Measurements from ENCODE around the gene SH2B3.
A peak's percentile ranks its signal among the peaks of the same experiment; 100 is the strongest.
"Not testable (repeated sequence)": the region's sequence is repeated elsewhere in the genome, so short reads cannot be mapped to it uniquely, and the experiment has no call there.

Gene SH2B3

GRCh38 chr12:111386885-111387284 lies 18.8 kb upstream of the SH2B3 start:
- DNase-seq (ENCODE audit: low read depth in 3 of 3, low spot score in 1 of 3), result no peak

DNA sequence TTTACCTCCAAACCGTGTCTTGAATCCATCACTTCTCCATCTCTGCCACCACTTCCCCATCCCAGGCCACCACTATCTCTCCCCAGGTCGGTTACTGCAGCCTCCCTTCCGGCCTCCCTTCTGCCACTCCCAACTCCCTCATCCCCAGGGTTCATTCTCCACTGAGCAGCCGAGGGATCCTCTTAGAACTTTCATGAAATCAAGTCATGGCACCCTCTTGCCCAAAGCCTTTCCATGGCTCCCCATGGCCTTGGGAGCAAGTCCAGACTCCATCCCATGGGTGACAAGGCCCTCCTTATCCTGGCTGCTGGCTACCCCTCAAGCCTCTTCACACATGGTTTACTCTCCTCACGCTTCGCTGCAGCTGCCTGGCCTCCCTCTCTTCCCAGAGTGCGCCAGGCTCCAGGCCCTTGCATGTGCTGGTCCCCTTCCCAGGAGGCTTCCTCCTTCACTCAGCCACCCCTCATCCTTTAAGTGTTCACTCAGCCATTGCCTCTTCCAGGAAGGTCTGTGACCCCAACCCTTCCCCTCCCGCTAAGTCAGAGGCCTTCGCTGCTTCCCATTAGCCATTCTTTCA lies 17.9 kb upstream of the SH2B3 start:
- no peak for DNase-seq (ENCODE audit: low read depth in 3 of 3, low spot score in 1 of 3)

- DNase-seq (ENCODE audit: low read depth in 3 of 3, low spot score in 1 of 3), result no peak
Measured at GRCh38 chr12:111389635-111390034, 16.1 kb upstream of the SH2B3 start.

DNA sequence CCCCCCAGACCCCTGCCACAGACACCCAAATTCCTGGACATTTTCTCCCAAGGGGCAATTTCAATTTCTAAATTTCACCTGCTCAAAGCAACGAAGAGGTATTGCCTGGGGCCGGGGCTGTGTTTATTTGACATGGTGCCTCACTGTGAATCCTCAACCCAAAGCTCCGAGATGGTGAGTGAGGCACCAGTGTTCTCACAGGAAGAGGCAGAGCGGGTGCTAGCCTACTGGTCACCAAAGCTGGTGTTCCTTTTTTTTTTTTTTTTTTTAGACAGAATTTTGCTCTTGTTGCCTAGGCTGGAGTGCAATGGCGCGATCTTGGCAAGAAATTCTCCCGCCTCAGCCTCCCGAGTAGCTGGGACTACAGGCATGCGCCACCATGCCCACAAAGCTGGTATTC lies 14.8 kb upstream of the SH2B3 start:
- no peak for DNase-seq (ENCODE audit: low read depth in 3 of 3, low spot score in 1 of 3)

DNA sequence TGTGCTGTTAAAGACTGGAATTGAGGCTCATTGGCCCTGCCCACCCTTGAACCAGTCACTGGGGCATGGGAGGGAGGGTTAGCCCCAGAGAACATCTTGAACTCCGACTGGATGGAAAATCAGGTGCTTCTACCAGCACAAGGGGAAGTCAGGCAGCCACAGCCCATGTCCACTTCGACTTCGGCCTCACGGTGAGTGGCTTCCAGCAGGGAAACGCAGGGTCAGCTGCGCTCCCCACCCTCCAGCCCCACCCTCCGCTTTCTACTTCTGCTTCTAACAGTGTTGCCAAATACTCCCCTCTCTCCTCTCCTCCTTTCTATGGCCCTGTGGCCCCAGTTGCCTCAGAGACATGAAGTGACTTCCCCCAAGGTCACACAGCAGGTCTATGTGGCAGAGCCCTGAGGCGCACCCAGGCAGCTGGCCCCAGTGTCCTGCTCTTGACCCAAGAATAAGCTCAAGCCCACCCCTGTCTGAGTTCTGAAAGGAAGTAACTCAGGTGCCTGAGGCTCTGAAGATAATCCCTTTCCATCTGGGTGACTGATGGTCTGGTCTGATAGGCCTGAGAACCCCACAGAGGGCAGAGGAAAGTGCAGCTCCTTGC lies 11.9 kb upstream of the SH2B3 start:
- no peak for DNase-seq (ENCODE audit: low read depth in 3 of 3, low spot score in 1 of 3)

DNA sequence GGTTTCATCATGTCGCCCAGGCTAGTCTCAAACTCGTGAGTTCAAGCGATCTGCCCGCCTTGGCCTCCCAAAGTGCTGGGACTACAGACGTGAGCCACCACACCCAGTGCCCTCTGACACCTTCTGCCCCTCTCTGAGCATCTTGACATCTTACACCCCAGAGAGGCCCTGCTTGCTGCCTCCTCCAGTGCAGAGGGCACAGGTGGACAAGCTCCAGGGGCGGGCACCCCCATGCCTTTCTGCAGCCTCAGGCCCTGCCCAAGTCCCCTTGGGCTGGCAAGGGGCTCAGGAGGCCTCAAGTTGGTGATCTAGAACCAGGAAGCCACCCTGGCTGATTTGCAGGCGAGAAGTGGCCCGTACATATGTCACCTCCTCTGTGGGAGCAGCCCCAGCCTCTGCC lies 11.2 kb upstream of the SH2B3 start:
- no peak for DNase-seq (ENCODE audit: low read depth in 3 of 3, low spot score in 1 of 3)

DNA sequence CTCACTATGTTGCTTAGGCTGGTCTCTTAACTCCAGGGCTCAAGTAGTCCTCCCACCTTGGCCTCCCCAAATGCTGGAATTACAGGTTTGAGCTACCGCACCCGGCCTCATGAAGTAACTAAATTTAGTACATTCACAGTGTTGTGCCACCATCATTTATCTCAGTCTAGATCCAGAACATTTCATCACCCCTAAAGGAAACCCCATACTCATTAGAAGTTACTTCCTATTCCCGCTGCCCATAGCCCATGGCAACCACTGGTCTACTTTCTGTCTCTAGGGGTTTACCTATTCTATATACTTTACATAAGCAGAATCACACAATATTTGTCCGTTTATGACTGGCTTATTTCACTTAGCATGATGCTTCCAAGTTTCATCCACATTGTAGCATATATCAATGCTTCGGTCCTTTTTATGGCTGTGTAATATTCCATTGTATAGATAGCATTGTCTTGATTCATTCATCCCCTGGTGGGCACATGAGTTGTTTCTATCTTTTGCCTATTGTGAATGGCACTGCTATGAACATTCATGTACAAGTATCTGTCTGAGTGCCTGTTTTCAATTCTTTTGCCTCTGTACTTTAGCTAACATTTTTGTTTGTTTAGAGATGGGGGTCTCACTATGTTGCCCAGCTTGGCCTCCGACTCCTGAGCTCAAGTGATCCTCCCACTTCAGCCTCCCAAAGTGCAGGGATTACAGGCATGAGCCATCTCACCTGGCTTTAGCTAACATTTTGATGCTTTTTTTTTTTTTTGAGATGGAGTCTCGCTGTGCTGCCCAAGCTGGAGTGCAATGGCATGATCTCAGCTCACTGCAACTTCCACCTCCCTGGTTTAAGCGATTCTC lies 10.2 kb upstream of the SH2B3 start:
- no peak for DNase-seq (ENCODE audit: low read depth in 3 of 3, low spot score in 1 of 3)

GRCh38 chr12:111396271-111396670 lies 9.5 kb upstream of the SH2B3 start:
- not testable (repeated sequence) for DNase-seq (ENCODE audit: low read depth in 3 of 3, low spot score in 1 of 3)

GRCh38 chr12:111396726-111397445 lies 8.8 kb upstream of the SH2B3 start:
- DNase-seq (ENCODE audit: low read depth in 3 of 3, low spot score in 1 of 3), result peak; percentile 71 to 87 (median 81)

DNA sequence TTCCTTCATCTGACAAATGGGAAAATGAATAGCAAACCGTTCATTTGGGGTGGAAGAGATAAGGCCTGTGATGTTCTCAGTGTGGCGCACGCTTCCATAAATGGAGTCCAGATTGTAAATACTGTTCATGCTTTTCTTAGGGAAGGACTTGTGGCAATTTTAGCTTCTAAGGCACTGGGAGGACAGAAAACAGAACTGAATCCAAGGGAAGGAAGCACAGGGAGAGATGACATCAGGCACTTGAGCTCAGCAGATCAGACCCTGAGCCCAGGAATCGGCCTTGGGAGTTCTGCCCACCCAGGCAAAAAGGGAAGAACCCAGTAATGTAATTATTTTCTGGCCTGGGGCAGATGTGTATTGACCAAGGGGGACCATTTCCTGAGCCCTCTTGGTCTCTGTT lies 7.2 kb upstream of the SH2B3 start:
- no peak for DNase-seq (ENCODE audit: low read depth in 3 of 3, low spot score in 1 of 3)

DNA sequence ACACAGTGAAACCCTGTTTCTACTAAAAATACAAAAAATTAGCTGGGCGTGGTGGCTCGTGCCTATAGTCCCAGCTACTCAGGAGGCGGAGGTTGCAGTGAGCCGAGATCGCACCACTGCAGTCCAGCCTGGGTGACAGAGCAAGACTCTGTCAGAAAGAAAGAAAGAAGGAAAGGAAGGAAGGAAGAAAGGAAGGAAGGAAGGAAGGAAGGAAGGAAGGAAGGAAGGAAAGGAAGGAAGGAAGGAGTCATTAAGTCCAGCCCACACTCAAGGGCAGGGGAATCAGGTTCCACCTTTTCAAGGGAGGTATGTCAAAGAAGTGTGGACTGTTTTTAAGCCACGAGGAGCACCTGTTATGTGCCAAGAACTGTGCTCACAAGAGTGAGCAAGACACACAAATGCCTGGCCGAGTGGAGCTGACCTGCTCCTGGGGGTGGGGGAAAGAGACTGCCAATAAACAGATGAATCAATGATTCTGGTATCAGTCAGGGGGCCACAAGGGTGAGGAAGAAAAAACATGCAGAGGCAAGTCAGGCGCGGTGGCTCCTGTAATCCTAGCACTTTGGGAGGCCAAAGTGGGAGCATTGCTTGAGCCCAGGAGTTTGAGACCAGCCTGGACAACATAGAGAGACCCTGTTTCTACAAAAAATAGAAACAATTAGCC lies 5.8 kb upstream of the SH2B3 start:
- DNase-seq (ENCODE audit: low read depth in 3 of 3, low spot score in 1 of 3), result not testable (repeated sequence)

DNA sequence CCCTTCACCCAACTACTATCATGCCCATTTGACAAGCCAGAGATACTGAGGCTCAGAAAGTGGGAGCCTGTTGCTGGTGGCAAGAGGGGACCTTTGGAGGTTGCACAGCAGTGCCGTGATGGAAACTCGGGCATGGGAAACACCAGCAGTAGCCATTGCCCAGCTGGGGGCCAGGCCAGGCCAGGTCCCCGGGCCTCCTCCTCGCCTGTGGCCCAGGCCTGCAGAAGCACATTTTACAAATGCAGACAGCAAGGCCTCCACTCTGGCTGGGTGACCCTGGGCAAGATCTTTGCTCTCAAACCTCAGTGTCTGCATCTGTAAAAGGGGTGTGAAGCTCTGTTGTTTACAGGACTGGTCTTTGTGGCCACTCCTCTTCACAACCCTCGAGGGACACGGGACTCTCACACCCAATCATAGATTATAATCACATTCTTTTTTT lies 4.5 kb upstream of the SH2B3 start:
- no peak for DNase-seq (ENCODE audit: low read depth in 3 of 3, low spot score in 1 of 3)

- not testable (repeated sequence) for DNase-seq (ENCODE audit: low read depth in 3 of 3, low spot score in 1 of 3)
Measured at GRCh38 chr12:111402490-111402824, 3.3 kb upstream of the SH2B3 start.

GRCh38 chr12:111404362-111405148 lies 1.2 kb upstream of the SH2B3 start:
- peak; percentile 35 to 56 (median 55) for DNase-seq (ENCODE audit: low read depth in 3 of 3, low spot score in 1 of 3)

GRCh38 chr12:111405149-111405858 lies 419 bp upstream of the SH2B3 start:
- peak; percentile 97 to 100 (median 98) for DNase-seq (ENCODE audit: low read depth in 3 of 3, low spot score in 1 of 3)

DNA sequence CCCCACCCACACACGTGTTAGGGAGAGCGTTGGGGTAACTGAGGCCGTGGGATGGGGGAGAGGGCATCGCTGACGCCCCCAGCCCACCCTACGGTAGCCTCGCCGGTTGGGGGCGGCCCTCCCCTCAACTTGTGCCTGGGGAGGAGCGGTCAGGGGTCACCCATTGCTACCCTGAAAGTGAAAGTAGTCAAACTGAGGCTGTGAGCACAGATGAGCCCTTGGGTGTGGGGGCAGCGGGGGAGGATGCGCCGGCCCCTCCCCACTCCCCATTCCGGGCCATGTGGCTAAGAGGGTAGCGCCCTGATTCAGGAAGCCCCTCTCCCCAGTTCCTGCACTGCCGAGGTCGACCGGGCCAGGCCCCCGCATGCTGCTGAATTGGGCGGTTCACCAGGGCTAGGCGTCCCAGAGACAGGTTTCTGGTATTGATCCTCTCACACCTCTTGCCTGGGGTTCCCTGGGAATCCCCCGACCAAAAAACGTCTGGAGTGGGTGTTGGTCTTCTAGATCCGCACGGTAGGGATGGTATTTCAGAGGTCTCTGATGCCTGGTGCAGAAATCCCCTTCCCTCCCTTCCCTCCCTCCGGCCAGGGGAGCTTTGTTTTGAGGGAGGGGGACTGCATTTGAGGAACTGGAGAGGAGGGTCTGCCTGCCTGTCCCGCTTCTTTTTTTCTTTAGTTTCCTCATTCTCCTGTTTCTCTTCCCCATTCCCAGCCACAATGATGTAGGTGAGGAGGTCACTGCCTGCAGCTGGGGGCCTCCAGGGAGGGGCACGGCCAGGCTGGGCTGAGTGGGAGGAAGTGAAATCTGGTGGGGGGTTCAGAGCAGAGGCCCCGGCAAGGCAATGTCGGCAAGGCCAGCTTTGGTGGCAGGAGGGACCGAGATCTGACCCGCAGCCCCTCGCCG lies 1.0 kb downstream of the SH2B3 start:
- DNase-seq (ENCODE audit: low read depth in 3 of 3, low spot score in 1 of 3), result no peak

GRCh38 chr12:111407377-111408115 lies 1.8 kb downstream of the SH2B3 start:
- no peak for DNase-seq (ENCODE audit: low read depth in 3 of 3, low spot score in 1 of 3)

- no peak for DNase-seq (ENCODE audit: low read depth in 3 of 3, low spot score in 1 of 3)
Measured at GRCh38 chr12:111408116-111408440, 2.4 kb downstream of the SH2B3 start.

Measured in stimulated activated CD4-positive, alpha-beta T cell treated with anti-CD3 and anti-CD28 coated beads, TNF-alpha, amount 100 ng/mL, for 1 hour (primary cell).